Measurements from ENCODE around the gene AGBL1.
"Not testable (repeated sequence)": the region's sequence is repeated elsewhere in the genome, so short reads cannot be mapped to it uniquely, and the experiment has no call there.

Gene AGBL1

GRCh38 chr15:86082619-86083380 lies 3.1 kb downstream of the AGBL1 start:
- DNase-seq (ENCODE audit: low spot score), result no peak

DNA sequence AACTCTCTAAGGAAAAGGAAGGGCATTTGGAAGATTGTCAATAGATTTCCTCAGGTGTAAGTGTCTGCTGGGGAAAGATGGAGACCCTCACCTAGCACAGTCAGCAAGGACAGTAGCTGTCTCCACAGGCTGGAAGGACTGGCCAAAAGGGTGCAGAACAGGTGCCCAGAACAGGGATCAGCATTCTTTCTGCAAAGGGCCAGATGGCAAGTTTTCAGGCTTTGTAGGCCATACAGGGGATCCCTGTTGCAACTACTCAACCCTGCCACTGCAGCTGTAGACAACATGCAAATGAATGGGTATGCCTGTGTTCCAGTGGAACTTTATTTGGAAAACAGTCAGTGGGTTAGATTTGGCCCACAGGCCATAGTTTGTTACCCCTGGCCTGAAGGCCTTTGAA lies 8.1 kb downstream of the AGBL1 start:
- DNase-seq (ENCODE audit: low spot score), result no peak

DNA sequence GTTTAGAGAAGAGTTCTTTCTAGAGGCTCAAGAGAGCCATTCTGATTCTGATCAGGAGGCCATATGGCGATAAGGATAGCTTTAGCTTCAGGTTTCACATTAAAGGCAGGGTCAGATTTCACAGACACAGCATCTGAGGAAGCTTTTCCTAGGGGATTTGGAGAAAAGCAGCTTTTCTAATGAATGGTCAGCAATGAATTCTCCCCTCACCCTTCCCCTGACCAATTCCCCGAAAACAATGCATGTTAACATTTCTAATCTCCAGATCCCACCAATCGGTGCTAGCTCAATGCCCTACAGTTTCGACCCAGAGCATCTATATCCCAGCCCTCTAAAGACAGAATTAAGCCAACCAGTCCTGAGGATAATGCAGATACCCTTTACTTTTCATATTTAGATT lies 9.8 kb downstream of the AGBL1 start:
- peak; percentile 29 for DNase-seq (ENCODE audit: low spot score)

DNA sequence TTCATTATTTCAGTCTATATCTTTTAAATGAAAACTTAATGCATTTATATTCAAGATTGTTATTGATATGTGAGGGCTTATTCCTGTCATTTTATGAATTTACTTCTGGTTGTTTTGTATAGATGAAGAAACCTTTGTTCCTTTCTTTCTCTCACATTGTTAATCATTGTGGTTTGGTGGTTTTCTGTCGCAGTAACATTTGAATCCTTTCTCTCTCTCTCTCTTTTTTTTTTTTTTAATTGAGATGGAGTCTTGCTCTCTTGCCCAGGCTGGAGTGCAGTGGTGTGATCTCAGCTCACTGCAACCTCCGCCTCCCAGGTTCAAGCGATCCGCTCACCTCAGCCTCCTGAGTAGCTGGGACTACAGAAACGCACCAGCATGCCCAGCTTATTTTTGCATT lies 22.1 kb downstream of the AGBL1 start:
- no peak for DNase-seq (ENCODE audit: low spot score)

DNA sequence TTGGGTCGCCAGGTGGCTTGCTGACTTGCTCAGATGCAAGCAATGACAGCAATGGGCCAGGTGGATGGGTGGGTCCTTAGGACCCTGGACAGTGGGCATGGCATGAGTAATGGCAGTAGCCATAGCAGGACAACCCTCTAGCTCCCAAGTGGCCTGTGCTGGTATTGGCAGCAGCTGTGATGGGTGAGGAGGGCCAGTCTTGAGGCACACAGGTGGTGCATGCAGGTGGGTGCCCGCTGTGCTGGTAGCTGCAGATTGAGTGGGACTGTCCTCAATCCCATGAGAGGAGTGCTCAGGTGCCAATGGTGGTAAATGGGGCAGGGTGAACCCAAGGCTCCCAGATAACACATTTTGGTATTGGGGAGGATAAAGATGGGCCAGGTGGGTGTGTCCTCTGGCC lies 24.2 kb downstream of the AGBL1 start:
- DNase-seq (ENCODE audit: low spot score), result no peak

DNA sequence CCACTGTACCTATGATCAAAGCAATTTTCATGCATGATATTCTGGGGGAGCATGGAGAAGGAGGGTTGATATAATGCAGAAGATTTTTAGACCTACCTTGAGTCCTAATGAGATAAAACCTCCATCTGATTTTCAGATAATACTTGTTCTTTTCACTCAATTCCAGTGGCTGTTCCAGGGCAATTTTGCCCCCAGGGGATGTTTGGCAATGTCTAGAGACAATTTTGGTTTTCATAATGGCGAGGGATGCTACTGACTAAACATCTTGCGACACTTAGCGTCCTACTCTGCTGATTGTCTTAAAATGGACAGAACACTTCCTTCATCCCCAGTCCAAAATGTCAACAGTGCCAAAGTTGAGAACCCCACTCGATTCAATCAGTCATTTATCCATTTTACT lies 26.6 kb downstream of the AGBL1 start:
- DNase-seq (ENCODE audit: low spot score), result no peak

DNA sequence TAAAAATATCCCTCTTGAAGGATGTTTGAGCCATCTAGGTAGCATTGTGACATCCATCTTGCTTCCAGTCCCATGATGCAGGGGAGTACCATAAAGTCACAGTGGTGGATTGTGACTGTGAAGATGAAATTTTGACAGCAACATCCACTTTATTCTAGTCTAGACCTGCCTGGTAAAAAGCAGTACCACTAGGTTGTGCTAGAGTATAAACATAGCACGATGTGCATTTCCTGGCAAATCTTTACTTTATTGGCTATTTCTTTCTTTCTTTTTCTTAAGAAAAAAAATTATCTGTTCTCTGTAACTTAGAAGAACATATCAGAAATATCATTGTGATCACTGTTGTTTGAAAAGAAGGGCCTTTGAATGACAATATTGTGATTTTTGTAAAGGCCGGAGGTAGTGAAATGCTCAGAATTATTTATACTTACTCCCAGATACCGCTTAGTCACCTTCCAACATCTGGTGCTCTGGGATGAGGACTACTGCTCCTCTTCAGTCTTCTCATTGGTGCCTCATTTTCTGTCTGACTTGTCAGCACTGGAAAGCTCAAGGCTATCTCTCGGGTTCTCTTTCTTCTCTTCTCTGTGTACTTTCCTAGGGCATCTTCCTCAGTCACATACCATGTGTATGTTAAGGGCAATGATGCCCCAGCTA lies 35.6 kb downstream of the AGBL1 start:
- no peak for DNase-seq (ENCODE audit: low spot score)

DNA sequence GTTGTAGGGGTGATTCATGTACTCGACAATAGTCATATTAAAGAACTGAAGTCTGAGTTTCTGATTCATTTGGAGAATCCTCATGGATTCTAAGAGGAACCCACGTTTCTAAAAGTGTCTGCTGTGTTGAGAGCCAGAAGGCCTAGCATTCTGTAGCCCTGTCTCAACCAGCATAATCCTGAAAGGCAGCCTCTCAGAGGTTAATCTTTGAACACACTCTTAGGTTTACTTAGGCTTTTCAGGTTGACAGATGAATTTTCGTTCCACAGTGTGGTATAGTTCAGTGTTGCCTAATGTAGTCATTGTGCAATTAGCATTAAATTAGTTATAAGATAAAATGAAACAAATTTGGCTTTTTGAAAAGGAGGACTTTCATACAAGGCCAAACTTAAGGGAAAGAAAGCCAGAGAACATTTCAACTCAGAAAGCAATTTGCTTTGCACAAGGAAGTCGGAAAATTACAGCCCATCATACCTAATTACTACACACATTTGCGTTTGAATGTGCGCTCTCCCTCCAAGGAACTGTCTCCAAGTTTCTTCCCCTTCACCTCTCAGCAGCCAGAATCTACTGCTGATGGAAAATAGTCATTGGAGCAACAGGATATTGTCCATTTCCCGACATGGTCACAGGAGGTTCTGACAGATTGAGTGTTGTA lies 42.0 kb downstream of the AGBL1 start:
- DNase-seq (ENCODE audit: low spot score), result no peak

- DNase-seq (ENCODE audit: low spot score), result not testable (repeated sequence)
These were observed 43.2 kb downstream of the AGBL1 start for GRCh38 chr15:86122691-86123391.

- DNase-seq (ENCODE audit: low spot score), result no peak
These were observed 46.1 kb downstream of the AGBL1 start for GRCh38 chr15:86125775-86126174.

- DNase-seq (ENCODE audit: low spot score), result no peak
These were observed 47.9 kb downstream of the AGBL1 start for GRCh38 chr15:86127547-86127946.

DNA sequence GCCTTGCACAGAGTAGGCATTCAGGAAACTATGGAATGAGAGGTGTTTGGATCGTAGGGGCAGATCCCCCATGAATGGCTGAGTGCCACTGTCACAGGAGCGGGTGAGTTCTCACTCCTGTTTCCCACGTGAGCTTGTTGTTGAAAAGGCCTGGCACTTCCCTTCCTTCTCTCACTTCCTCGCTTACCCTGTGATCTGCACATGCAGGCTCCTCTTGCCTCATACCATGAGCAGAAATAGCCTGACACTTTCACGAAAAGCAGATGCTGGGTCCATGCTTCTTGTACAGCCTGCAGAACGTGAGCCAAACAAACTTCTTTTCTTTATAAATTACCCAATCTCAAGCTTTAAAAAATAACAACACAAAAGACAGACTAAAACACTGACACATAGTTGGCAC lies 55.4 kb downstream of the AGBL1 start:
- no peak for DNase-seq (ENCODE audit: low spot score)

DNA sequence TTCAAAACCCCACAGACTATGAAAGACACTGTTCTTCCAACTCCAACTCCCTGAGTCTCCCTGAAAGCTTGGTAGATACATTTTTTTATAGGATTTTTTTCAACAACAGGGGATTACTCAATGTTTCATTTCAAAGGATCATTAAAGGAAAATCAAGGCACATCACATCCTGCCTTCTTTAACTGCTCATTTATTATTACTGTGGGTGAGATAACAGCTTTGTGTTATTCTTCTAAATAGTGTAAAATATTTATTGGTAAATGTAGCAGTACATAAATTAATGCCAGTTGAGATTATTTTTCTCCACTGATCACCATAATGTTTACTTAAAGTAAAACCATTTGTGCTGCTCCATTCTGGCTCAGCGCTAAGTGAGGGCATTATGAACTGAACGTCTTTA lies 57.2 kb downstream of the AGBL1 start:
- no peak for DNase-seq (ENCODE audit: low spot score)

- no peak for DNase-seq (ENCODE audit: low spot score)
These were observed 59.1 kb downstream of the AGBL1 start for GRCh38 chr15:86138798-86139197.

DNA sequence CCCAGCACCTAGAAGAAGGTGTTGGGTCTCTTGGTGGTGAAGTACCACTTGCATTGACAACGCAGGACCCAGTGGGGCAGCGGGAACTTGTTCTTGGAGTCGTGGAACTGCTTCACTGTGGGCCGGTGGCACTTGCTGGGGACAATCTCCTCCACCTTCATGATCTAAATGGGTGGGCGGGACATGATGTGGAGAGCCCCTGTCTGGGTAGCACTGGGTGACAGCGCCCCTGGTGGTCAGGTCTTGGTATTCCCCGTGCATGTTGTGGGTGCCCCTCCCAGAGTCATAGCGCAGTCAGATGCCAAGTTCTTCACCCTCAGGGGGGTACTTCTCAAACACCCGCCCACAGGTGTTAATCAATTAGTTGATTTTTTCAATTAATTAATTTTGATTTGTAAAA lies 60.2 kb downstream of the AGBL1 start:
- DNase-seq (ENCODE audit: low spot score), result peak; percentile 71

DNA sequence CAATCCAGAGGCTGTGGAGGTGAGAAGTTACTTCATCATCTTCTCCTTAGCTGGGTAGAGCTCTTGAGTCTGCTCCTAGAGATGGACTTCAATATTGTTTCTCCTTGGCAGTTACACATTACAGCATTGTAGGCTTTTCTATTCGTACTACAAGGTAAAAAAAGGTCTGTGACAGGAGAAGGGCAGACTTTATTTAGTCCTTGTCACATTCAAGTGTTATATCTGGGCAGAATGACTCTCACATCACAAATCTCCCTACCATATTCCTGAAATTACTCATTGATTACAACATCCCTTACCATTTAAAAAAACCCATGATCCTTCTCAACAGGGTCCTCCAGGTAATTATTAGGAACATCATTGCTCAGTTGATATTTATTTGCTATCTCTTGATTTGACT lies 75.0 kb downstream of the AGBL1 start:
- DNase-seq (ENCODE audit: low spot score), result no peak

DNA sequence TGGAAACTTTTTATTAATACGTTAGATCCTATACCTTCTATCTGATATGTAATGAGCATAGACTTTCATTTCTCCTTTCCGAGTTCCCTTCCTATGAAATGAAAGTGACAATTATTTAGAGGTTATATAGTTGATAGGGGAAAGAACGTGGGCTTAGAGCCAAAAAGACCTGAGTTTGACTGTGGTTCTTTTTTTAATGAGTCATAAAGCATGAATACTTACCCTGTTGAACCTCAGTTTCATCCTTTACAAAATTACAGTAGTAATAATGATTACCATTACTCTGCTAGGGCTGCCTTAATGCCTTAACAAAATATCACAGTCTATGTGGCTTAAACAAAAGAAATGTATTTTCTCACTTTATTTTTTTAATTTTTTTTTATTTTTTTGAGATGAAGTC lies 75.9 kb downstream of the AGBL1 start:
- DNase-seq (ENCODE audit: low spot score), result no peak

- DNase-seq (ENCODE audit: low spot score), result no peak
These were observed 78.1 kb downstream of the AGBL1 start for GRCh38 chr15:86157606-86158293.

DNA sequence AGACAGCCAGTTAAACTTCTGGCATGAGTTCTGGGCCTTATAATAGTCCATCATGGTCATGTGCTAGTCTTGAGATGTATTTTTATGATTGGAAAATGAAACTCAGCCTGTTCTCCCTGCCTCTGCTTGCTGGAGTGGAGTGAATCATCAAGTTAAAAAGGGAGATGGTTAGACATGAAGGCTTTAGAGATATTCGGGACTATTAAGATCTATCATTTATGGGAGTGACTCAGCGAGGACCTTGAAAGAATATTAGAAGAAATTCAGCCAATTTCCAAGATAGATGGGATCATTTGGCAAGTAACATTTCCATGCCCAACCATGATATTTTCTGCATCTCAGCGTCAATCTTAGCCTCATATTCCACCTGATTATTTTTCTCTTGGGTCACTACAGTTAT lies 79.8 kb downstream of the AGBL1 start:
- no peak for DNase-seq (ENCODE audit: low spot score)

DNA sequence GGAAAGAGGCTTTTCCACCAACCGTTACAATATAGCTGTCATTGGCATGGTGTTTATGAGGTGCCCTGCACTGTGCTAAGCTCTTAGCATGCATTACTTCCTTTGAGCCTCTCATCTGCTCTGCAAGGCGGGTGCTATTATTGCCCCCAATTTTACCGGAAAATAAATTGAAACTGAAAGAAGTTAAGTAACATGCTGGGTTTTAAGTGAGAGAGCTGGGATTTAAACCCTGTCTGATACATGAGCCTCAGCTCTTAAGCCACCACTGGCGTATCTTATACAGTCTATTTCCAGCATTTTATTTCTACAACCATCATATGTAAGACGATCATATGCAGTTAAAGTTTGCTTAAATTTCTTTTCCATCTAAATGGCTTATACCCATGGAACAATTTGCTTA lies 81.6 kb downstream of the AGBL1 start:
- no peak for DNase-seq (ENCODE audit: low spot score)

DNA sequence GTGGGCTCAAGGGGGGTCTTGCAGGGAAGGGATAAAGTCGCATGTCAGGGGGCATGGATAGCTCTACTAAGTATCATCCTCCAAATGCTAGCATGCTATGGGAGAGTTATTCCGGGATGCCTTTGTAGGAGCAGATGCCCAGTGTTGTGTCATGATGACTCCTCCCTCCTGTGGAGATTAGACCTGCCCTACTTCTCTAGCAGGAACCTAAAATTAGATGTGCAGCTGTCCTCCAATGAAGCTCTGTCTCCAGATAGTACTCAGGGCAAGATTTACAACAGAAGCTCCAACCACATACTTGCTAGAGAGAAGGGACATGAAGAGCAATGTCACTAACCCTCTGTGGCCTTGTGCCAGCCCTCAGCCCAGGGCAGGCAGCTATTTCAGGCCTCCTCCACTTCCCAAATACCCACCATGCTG lies 82.5 kb downstream of the AGBL1 start:
- DNase-seq (ENCODE audit: low spot score), result no peak

DNA sequence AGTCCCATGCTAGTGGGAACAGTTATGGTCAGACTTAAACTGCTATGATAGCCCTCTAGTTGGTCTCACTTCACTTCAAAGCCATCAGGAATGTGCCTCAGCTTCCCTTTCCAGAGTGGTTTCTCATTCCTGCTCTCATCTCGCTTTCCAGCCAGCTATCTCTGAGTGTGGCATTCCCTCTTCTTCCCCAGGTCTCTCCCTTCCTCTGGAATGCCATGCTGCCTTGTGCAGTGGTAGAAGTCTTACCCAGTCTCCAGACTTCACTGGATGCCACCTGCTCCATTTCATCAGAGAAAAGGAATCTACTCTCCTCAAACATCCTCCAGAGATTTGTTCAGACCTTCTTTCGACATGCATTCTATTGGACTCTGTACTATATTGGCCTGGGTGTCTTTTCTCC lies 83.0 kb downstream of the AGBL1 start:
- no peak for DNase-seq (ENCODE audit: low spot score)

Data from iPS-NIHi11 (cell line).